GM12872 (cell line): ENCODE results near the gene MAPK14.

Experiments used
- TF ChIP-seq, protein P1 (sequence below): IDR thresholded peaks from 3 replicates; pipeline ENCODE4 v1.5.1; 2011; ENCODE audit warnings: low read depth, mild to moderate bottlenecking, low read length, moderate library complexity; ENCODE audit not compliant: insufficient read depth

The MAPK14 gene

GRCh38 chr6:36131511-36132245 is 104.1 kb downstream of the MAPK14 start:
- TF ChIP-seq, protein P1, sequence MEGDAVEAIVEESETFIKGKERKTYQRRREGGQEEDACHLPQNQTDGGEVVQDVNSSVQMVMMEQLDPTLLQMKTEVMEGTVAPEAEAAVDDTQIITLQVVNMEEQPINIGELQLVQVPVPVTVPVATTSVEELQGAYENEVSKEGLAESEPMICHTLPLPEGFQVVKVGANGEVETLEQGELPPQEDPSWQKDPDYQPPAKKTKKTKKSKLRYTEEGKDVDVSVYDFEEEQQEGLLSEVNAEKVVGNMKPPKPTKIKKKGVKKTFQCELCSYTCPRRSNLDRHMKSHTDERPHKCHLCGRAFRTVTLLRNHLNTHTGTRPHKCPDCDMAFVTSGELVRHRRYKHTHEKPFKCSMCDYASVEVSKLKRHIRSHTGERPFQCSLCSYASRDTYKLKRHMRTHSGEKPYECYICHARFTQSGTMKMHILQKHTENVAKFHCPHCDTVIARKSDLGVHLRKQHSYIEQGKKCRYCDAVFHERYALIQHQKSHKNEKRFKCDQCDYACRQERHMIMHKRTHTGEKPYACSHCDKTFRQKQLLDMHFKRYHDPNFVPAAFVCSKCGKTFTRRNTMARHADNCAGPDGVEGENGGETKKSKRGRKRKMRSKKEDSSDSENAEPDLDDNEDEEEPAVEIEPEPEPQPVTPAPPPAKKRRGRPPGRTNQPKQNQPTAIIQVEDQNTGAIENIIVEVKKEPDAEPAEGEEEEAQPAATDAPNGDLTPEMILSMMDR, result no peak

DNA sequence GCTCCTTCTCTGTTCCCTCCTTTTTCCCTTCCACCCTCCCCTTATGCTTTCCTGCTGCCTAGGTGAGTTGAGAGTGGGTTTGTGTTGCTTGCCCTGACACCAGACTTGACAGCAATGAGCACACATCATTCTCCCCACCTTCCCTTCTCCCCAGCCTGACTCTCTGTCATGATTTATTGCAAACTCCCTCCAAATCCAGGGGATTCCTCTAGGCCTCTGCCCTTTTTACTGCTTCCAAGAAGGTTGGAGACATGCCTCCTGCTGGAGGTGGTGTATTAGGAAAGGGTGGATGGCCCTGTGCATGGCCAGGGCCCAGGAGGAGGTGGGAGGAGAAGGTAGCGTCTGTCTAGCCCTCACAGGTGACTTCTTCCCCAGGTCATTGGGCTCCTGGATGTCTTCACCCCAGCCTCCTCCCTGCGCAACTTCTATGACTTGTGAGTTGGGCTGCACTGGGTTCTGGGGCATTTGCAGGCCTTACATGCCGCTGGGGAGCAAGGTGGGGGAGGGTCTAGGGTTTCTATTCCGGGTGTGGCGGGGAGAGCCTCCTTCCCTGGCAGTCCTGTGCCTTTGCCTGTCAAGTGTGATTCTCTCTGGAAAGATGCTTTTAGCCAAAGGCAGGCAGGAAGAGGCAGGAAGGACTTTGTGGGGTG is 104.8 kb downstream of the MAPK14 start:
- TF ChIP-seq, protein P1, result no peak

DNA sequence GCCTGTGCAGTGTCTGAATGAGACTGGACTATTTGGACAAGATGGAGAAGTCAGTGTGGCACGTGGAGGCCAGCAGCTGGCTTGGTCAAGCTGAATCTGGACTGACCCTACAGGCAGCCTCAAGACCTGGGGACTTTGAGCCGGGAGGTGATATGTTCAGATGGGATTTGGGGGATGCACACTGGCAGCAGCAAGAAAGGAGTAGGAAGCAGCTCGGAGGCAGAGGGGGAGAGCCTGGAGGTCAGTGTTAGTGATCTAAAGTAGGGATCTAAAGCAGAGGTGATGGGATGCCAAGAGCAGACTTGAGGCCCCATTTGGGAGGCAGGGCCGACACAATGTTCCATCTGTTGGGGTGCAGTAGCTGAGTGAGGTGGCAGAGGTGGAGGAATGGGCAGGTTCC is 105.5 kb downstream of the MAPK14 start:
- TF ChIP-seq, protein P1, result no peak

- TF ChIP-seq, protein P1, result no peak
Observed at GRCh38 chr6:36133912-36134311, 106.3 kb downstream of the MAPK14 start.

DNA sequence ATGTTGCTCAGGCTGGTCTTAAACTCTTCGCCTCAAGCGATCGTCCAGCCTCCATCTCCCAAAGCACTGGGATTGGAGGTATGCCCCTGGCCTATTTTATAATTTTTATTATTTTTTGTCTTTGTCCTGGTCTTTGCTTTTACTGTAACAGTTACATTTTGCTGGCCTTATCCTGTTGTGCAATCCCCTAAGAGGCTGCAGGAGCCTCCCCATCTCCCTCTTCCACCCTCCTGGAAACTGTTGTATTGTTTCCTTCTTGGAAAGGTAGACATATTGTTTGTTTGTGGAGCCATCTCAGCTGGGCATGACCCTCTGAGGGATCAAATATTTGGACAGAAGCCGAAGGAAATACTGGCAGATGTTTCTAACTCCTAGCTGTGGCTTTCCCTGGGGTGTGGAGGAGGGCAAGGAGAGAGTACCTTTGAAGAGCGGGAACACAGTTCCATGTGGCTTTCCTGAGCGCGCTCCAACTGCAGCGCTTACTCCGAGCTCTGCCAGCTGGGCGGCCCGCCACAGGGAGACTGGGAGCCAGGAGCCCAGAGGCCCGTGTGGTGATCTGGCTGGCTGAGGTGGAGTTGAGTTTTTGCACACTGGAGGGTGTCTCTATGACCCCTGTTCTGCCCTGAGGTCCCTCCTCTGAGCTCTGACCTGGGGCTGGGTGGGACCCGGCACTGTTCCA is 107.6 kb downstream of the MAPK14 start:
- TF ChIP-seq, protein P1, result no peak

DNA sequence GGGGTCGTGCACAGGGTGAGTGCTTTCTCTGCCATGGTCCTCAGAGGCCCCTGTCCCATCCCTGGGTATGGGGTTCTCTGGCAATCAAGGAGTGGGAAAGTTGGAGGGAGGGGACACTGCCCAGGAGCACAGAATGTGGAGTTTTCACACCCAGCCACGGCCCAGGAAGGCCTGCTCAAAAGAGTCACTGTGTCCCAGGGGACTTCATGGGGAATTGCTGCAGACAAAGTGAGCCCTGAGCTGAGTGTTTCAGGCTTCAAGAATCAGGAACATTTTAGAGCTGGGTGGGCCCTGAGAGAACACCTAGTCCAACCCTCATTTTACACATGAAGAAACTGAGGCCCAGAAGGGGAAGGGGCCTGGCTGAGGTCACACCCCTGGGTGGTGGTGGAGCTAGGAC is 108.4 kb downstream of the MAPK14 start:
- TF ChIP-seq, protein P1, result no peak

DNA sequence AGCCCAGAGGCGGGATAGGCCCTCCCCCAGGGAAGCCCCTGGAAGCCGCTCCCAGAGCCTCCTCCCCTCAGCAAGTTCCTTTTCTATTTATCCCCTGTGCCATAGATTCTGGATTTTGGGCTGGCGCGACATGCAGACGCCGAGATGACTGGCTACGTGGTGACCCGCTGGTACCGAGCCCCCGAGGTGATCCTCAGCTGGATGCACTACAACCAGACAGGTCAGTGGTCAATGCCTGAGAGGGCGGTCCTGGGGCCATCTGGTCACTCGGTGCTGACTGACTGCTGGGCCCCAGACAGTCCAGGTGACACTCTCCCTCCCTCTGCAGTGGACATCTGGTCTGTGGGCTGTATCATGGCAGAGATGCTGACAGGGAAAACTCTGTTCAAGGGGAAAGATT is 108.9 kb downstream of the MAPK14 start:
- TF ChIP-seq, protein P1, result no peak
